DOHH2 (cell line): Measurements from ENCODE around the gene SAMD4A.

Experiments used
- EZH2phosphoT487 ChIP-seq: fragments of 200-600 bp; sonication (generic); IDR thresholded peaks from 2 replicates; pipeline ENCODE4 v1.6.1; 2017; ENCODE audit warnings: borderline replicate concordance, mild to moderate bottlenecking, antibody characterized with exemption, low read length, moderate library complexity, mixed read lengths
- TF ChIP-seq, protein P1 (sequence below): fragments of 200-600 bp; sonication (generic); IDR thresholded peaks from one replicate; pipeline ENCODE4 v1.5.1; 2014; ENCODE audit warnings: antibody characterized with exemption, mild to moderate bottlenecking, low read depth, low read length; ENCODE audit not compliant: poor library complexity, severe bottlenecking

DNA sequence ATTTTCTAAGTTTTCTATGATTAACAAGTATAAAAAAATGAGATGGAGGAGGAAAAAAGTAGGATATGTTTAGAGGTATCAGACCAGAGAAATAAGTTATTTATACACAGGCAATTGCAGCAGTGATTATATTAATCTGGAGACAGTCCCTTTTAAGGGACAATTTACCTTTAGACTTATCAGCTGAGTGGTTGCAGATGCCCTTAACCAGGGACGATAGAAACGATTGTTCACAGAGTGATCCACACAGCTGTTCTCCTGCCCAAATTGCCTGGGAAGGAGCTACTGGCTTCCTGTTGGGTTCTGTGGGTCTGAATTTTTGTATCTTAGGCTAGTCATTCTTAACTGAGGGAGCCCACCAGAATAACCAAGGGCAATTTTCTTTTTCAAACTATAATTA is 269.3 kb downstream of the SAMD4A start:
- TF ChIP-seq, protein P1, sequence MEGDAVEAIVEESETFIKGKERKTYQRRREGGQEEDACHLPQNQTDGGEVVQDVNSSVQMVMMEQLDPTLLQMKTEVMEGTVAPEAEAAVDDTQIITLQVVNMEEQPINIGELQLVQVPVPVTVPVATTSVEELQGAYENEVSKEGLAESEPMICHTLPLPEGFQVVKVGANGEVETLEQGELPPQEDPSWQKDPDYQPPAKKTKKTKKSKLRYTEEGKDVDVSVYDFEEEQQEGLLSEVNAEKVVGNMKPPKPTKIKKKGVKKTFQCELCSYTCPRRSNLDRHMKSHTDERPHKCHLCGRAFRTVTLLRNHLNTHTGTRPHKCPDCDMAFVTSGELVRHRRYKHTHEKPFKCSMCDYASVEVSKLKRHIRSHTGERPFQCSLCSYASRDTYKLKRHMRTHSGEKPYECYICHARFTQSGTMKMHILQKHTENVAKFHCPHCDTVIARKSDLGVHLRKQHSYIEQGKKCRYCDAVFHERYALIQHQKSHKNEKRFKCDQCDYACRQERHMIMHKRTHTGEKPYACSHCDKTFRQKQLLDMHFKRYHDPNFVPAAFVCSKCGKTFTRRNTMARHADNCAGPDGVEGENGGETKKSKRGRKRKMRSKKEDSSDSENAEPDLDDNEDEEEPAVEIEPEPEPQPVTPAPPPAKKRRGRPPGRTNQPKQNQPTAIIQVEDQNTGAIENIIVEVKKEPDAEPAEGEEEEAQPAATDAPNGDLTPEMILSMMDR: no peak
- no peak for TF ChIP-seq EZH2phosphoT487
